IMR-90 (cell line): Measurements from ENCODE around the gene ALDH7A1. TPM values are rescaled to one million over a fixed set of nuclear protein-coding genes. Genes with fewer than 3 reads are reported as not detected.

Source experiments
- ATAC-seq: fragments of 200-7000 bp; cut with Tn5 transposase; 2 replicates; pipeline ENCODE4 v1.9.1; 2020; ENCODE audit warnings: low read depth, mild to moderate bottlenecking, moderate library complexity
- BruUV-seq: library from RNA; stranded (reverse); fragments of 400-500 nt; replicated peaks from 2 replicates; lab custom pipeline; 2021; lab: Mats Ljungman, UMichigan
- CTCF ChIA-PET: fragments of 300-600 bp; formaldehyde crosslinking; extraction: SDS; loops from one replicate; lab custom pipeline; 2021; ENCODE audit warnings: antibody characterized with exemption; lab: Yijun Ruan, JAX
- POLR2A ChIA-PET: fragments of 300-600 bp; sonication (Branson Sonifier 250); formaldehyde crosslinking; loops from one replicate; lab custom pipeline; 2022; ENCODE audit warnings: antibody characterized with exemption; ENCODE audit not compliant: unreplicated experiment; lab: Charles Lee
- DNase-seq: peaks from one replicate; pipeline ENCODE4 v3.0.0; 2013
- H2AFZ ChIP-seq: replicated peaks from 2 replicates; pipeline ENCODE3; 2013; ENCODE audit warnings: low read length, mild to moderate bottlenecking; ENCODE audit not compliant: poor library complexity
- H2AK5ac ChIP-seq: 2 replicates; pipeline ENCODE4 v1.6.1; 2013; ENCODE audit warnings: low read depth, low read length, inconsistent platforms
- H2AK9ac ChIP-seq: replicated peaks from 2 replicates; pipeline ENCODE3; 2013; ENCODE audit warnings: mild to moderate bottlenecking, low read depth, low read length, moderate library complexity; ENCODE audit not compliant: poor library complexity
- H2BK120ac ChIP-seq: 2 replicates; pipeline ENCODE4 v1.6.1; 2013; ENCODE audit warnings: low read depth, low read length, inconsistent platforms
- H2BK15ac ChIP-seq: 3 replicates; pipeline ENCODE4 v1.6.1; 2013; ENCODE audit warnings: low read depth, low read length, inconsistent platforms
- H2BK20ac ChIP-seq: 2 replicates; pipeline ENCODE4 v1.6.1; 2013; ENCODE audit warnings: low read depth, mild to moderate bottlenecking, inconsistent platforms, low read length, moderate library complexity
- H2BK5ac ChIP-seq: 2 replicates; pipeline ENCODE4 v1.6.1; 2013; ENCODE audit warnings: mild to moderate bottlenecking, low read depth, low read length, inconsistent platforms; ENCODE audit not compliant: poor library complexity, severe bottlenecking
- H3K14ac ChIP-seq: replicated peaks from 2 replicates; pipeline ENCODE4 v1.6.1; 2013; ENCODE audit warnings: low read depth, low read length, inconsistent platforms
- H3K18ac ChIP-seq: 2 replicates; pipeline ENCODE4 v1.6.1; 2013; ENCODE audit warnings: low read depth, low read length, control low read depth
- H3K23ac ChIP-seq: 2 replicates; pipeline ENCODE4 v1.6.1; 2013; ENCODE audit warnings: low read depth, low read length, inconsistent platforms
- H3K27ac ChIP-seq: 2 replicates; pipeline ENCODE4 v1.5.1; 2013; ENCODE audit warnings: mild to moderate bottlenecking, control low read depth, low read length; ENCODE audit not compliant: insufficient read depth
- H3K27me3 ChIP-seq: 2 replicates; pipeline ENCODE4 v1.6.1; 2013; ENCODE audit warnings: low read length; ENCODE audit not compliant: control insufficient read depth, insufficient read depth
- H3K36me3 ChIP-seq: 2 replicates; pipeline ENCODE4 v1.6.1; 2013; ENCODE audit warnings: low read length, mixed read lengths; ENCODE audit not compliant: control insufficient read depth, insufficient read depth
- H3K4ac ChIP-seq: 2 replicates; pipeline ENCODE4 v1.6.1; 2013; ENCODE audit warnings: low read depth, low read length, inconsistent platforms
- H3K4me1 ChIP-seq: 2 replicates; pipeline ENCODE4 v1.6.1; 2013; ENCODE audit warnings: low read length, mixed read lengths; ENCODE audit not compliant: control insufficient read depth, insufficient read depth
- H3K4me2 ChIP-seq: 2 replicates; pipeline ENCODE4 v1.6.1; 2013; ENCODE audit warnings: low read depth, mild to moderate bottlenecking, control low read depth, low read length, moderate library complexity
- H3K4me3 ChIP-seq: 2 replicates; pipeline ENCODE4 v1.5.1; 2013; ENCODE audit warnings: low read depth, mild to moderate bottlenecking, control low read depth, low read length, moderate library complexity; ENCODE audit not compliant: insufficient read depth
- H3K56ac ChIP-seq: 2 replicates; pipeline ENCODE4 v1.6.1; 2013; ENCODE audit warnings: low read length, inconsistent platforms; ENCODE audit not compliant: insufficient read depth; ENCODE audit errors: extremely low read depth
- H3K79me1 ChIP-seq, 2 experiments: 2 replicates each; pipeline ENCODE4 v1.6.1; 2013; ENCODE audit warnings: low read length in 2 of 2, inconsistent platforms in 1 of 2, low read depth in 1 of 2
- H3K9ac ChIP-seq: 2 replicates; pipeline ENCODE4 v1.6.1; 2013; ENCODE audit warnings: low read depth, low read length, control low read depth
- H3K9me1 ChIP-seq: 2 replicates; pipeline ENCODE4 v1.6.1; 2013; ENCODE audit warnings: low read length, inconsistent platforms; ENCODE audit not compliant: insufficient read depth
- H3K9me3 ChIP-seq: 2 replicates; pipeline ENCODE4 v1.6.1; 2013; ENCODE audit warnings: low read length; ENCODE audit not compliant: control insufficient read depth, insufficient read depth
- H4K20me1 ChIP-seq: 2 replicates; pipeline ENCODE4 v1.6.1; 2013; ENCODE audit warnings: low read length, inconsistent platforms; ENCODE audit not compliant: insufficient read depth
- H4K5ac ChIP-seq: 2 replicates; pipeline ENCODE4 v1.6.1; 2013; ENCODE audit warnings: mild to moderate bottlenecking, low read depth, low read length, control low read depth
- H4K8ac ChIP-seq, 2 experiments: 2 replicates each; pipeline ENCODE4 v1.6.1; 2013; ENCODE audit warnings: low read depth in 2 of 2, low read length in 2 of 2, control low read depth in 1 of 2, inconsistent platforms in 1 of 2
- H4K91ac ChIP-seq: 2 replicates; pipeline ENCODE4 v1.6.1; 2013; ENCODE audit warnings: low read depth, low read length, inconsistent platforms; ENCODE audit not compliant: insufficient read depth
- CEBPB ChIP-seq: IDR thresholded peaks from 2 replicates; pipeline ENCODE4 v1.6.1; 2012; ENCODE audit warnings: low read depth, low read length, improper control_type of control experiment
- CTCF ChIP-seq: conservative IDR thresholded peaks from 2 replicates; pipeline ENCODE4 v1.5.1; 2012; ENCODE audit warnings: mild to moderate bottlenecking, low read depth, low read length, improper control_type of control experiment
- POLR2A ChIP-seq: IDR thresholded peaks from 2 replicates; pipeline ENCODE4 v1.6.1; 2012; ENCODE audit warnings: mild to moderate bottlenecking, low read depth, low read length
- RAD21 ChIP-seq: IDR thresholded peaks from 2 replicates; pipeline ENCODE4 v1.6.1; 2012; ENCODE audit warnings: low read length, improper control_type of control experiment
- WGBS, 2 experiments: methylation state at CpG; one replicate each; pipeline versions ENCODE4 v1.1.5 to v1.1.7; 2013; ENCODE audit warnings: missing lambda C conversion rate in 2 of 2; ENCODE audit not compliant: insufficient read length in 1 of 2; ENCODE audit errors: extremely low coverage in 2 of 2; 5-methylcytosine and 5-hydroxymethylcytosine counted together
- dilution Hi-C: fragments of 300-500 bp; cut with HindIII; formaldehyde crosslinking; loops from one replicate; pipeline ENCODE4 v1.14.3; 2018; ENCODE audit warnings: low sequenced_read_pairs; ENCODE audit not compliant: unreplicated experiment
- in situ Hi-C: fragments of 300-500 bp; cut with MboI; formaldehyde crosslinking; loops from 3 replicates; pipeline ENCODE4 v1.14.3; 2019; ENCODE audit warnings: low sequenced_read_pairs, inconsistent platforms, mixed read lengths
- intact Hi-C: fragments of 100-400 bp; cut with micrococcal nuclease; formaldehyde crosslinking; loops from 2 replicates; pipeline ENCODE4 v1.10.0; 2022
- microRNA-seq, 2 experiments: library from miRNA; stranded (forward) in 1 of 2; unstranded in 1 of 2; fragments of 10-50 nt in 1 of 2; fragments of <30 nt in 1 of 2; gene quantifications in 1 of 2; microRNA quantifications in 1 of 2; one replicate each; pipeline versions ENCODE3 to v1.1.0; 2013 to 2020; ENCODE audit not compliant: insufficient read depth in 1 of 2, insufficient read length in 1 of 2, unreplicated experiment in 1 of 2
- polyA plus RNA-seq, 3 experiments: library from polyadenylated mRNA; depleted of rRNA; stranded (reverse); fragments of >200 nt; gene quantifications; 2 replicates each; pipeline ENCODE4 v1.2.3, GENCODE V29; 2012; ENCODE audit warnings: low replicate concordance in 1 of 3
- small RNA-seq, 5 experiments: library from RNA; depleted of rRNA; stranded (forward); fragments of <200 nt; gene quantifications; one replicate each; pipeline ENCODE3, GENCODE V24; 2012
- total RNA-seq: library from RNA; depleted of rRNA; stranded (reverse); fragments of >200 nt; gene quantifications from 2 replicates; pipeline ENCODE4 v1.2.3, GENCODE V29; 2012; rRNA removed

Gene ALDH7A1
- total and polyA plus RNA-seq, 2 of the 4 experiments (the other 2 are of a cell fraction): 40.9 to 62.2 TPM

GRCh38 chr5:126481243-126481642 lies 113.8 kb downstream of the ALDH7A1 start:
- Histone ChIP-seq H3K79me1 (peaks cover 0 to 3% of the 10 kb centered on the region in 2 experiments; a peak in 1 of 4 replicates), H4K8ac (no peak overlapping the region), H4K91ac (no peak overlapping the region), H3K18ac (no peak overlapping the region), H2BK15ac (no peak overlapping the region), H3K27ac (no peak overlapping the region), H2AK5ac (no peak overlapping the region), H3K9ac (no peak overlapping the region), H3K23ac (no peak overlapping the region), H3K27me3 (no peaks in the 10 kb centered on the region), H2AFZ (no peak overlapping the region), H4K5ac (no peak overlapping the region), H3K9me3 (no peaks in the 10 kb centered on the region), H3K56ac (no peak overlapping the region), H2AK9ac (no peak overlapping the region), H2BK120ac (no peak overlapping the region), H3K9me1 (no peaks in the 10 kb centered on the region), H3K4me1 (peaks cover 3% of the 10 kb centered on the region; the same call in 1 of the 2 replicates), H2BK5ac (no peak overlapping the region), H3K14ac (no peak overlapping the region), H3K4me2 (no peak overlapping the region), H2BK20ac (no peak overlapping the region), H3K4me3 (no peak overlapping the region), H4K20me1 (no peaks in the 10 kb centered on the region), H3K36me3 (peaks cover 2% of the 10 kb centered on the region), H3K4ac (no peak overlapping the region)
- in situ Hi-C loops: no loop called here
- dilution Hi-C loops: no loop called here
- no CpG with 5 or more reads among the region's 2 CpGs for WGBS, 2 experiments
- ChIA-PET POLR2A (no interaction called here), CTCF (interaction anchor here (0.6 to 0.7 kb wide), 2 partner anchors 130 to 1708 kb away, joined by 3 to 5 read pairs; no protein-coding TSS in a partner anchor)
- ATAC-seq: peak; percentile 86
- DNase-seq: peak; percentile 83
- intact Hi-C loops: no loop called here
- no TSS peak for BruUV-seq
- no peak for TF ChIP-seq RAD21
- no peak for TF ChIP-seq CTCF
- TF ChIP-seq POLR2A: no peak
- TF ChIP-seq CEBPB: peak; percentile 93

Small RNA genes lying within 50 kb of the gene (microRNA-seq; reads per million reads assigned to microRNA genes)
- gene RNU6-290P (ENCODE audit: insufficient read depth, insufficient read length): not detected

Small RNA genes lying within 50 kb of the gene (small RNA-seq; reads per million reads assigned to genes)
- 0 to 0.60 (median 0) reads per million in 5 experiments for gene RNU6-290P

Other genes starting within 250 kb of the ALDH7A1 start
- 15.8 and 20.3 TPM in 2 replicates for gene GRAMD2B, start 171.8 kb downstream of the ALDH7A1 start, total RNA-seq
- 13.9 and 15.6 TPM in 2 replicates for gene GRAMD2B, start 171.8 kb downstream of the ALDH7A1 start, polyA plus RNA-seq (2012; rRNA removed)
- 46.4 and 104 TPM in 2 replicates for gene PHAX, start 5.7 kb upstream of the ALDH7A1 start, total RNA-seq
- 25.7 and 32.5 TPM in 2 replicates for gene PHAX, start 5.7 kb upstream of the ALDH7A1 start, polyA plus RNA-seq (2012; rRNA removed)
- gene LMNB1, start 181.9 kb upstream of the ALDH7A1 start, total RNA-seq: 53.6 and 68.6 TPM in 2 replicates
- 36.0 and 37.8 TPM in 2 replicates for gene LMNB1, start 181.9 kb upstream of the ALDH7A1 start, polyA plus RNA-seq (2012; rRNA removed)